GM10266 (cell line): ENCODE data around the gene CBX2.
A peak's percentile ranks its signal among the peaks of the same experiment; 100 is the strongest.

Source experiments
- DNase-seq: peaks from one replicate; pipeline ENCODE4 v3.0.0; 2012; ENCODE audit errors: extremely low spot score
- TF ChIP-seq, protein P1 (sequence below): IDR thresholded peaks from 2 replicates; pipeline ENCODE4 v1.5.1; 2012; ENCODE audit warnings: mild to moderate bottlenecking, low read depth; ENCODE audit not compliant: control insufficient read depth, insufficient read depth; ENCODE audit errors: missing control alignments

Gene CBX2

DNA sequence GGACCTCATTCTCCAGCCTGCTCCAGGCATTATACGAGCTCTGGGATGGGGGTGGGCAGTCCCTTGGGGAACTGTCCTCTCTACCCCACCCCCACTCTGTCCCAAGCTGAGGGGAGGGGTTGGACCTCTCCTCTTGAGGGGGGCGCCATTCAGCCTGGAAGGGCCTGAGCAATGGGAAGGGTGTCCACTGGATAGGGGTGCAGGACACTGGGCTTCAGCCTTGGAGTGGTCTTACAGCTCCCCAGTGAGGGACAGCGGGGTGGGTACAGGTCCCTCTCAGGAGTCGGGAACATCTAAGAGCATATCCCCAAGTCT is 28.5 kb downstream of the CBX2 start:
- DNase-seq: no peak
- TF ChIP-seq, protein P1, sequence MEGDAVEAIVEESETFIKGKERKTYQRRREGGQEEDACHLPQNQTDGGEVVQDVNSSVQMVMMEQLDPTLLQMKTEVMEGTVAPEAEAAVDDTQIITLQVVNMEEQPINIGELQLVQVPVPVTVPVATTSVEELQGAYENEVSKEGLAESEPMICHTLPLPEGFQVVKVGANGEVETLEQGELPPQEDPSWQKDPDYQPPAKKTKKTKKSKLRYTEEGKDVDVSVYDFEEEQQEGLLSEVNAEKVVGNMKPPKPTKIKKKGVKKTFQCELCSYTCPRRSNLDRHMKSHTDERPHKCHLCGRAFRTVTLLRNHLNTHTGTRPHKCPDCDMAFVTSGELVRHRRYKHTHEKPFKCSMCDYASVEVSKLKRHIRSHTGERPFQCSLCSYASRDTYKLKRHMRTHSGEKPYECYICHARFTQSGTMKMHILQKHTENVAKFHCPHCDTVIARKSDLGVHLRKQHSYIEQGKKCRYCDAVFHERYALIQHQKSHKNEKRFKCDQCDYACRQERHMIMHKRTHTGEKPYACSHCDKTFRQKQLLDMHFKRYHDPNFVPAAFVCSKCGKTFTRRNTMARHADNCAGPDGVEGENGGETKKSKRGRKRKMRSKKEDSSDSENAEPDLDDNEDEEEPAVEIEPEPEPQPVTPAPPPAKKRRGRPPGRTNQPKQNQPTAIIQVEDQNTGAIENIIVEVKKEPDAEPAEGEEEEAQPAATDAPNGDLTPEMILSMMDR: no peak

GRCh38 chr17:79806863-79807720 is 29.1 kb downstream of the CBX2 start:
- DNase-seq: no peak
- TF ChIP-seq, protein P1: no peak

DNA sequence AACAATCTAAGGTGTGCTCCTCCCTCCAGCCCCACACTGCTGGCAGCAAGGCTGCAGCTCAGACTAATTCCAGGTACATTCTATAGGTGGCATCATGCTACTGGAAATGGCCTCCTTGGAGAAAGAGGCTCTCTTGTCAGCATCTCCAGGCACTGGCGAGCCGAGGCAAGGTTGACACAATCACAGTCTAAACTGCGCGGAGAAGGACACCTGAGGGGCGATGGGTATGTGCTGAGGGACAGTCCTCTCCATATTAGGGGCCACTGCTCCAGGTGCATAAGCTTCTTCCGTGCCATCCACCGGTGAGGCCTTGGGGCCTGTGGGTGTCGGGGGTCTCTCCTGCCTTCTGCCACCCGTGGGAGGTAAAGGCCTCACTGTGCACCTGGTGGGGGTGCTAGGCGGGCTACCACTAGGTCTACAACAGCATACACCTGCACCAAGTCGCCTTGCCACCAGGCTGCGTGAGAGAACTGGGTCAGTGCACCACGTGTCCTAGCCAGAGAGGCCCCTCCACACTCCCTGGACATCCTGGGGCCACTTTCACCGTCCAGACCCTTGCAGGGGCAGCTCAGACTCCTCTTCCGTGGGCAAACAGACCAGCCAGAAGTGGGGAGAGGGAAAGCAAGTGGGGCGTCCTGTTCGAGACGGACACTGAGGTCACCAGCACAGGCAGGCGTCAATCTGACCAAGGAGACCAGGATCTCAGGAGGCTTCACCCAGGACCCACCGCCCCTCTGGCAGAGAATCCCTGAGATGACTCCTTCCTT is 31.0 kb downstream of the CBX2 start:
- DNase-seq: peak; percentile 67
- TF ChIP-seq, protein P1: peak; percentile 48

GRCh38 chr17:79809530-79810129 is 31.7 kb downstream of the CBX2 start:
- no peak for DNase-seq
- TF ChIP-seq, protein P1: no peak

DNA sequence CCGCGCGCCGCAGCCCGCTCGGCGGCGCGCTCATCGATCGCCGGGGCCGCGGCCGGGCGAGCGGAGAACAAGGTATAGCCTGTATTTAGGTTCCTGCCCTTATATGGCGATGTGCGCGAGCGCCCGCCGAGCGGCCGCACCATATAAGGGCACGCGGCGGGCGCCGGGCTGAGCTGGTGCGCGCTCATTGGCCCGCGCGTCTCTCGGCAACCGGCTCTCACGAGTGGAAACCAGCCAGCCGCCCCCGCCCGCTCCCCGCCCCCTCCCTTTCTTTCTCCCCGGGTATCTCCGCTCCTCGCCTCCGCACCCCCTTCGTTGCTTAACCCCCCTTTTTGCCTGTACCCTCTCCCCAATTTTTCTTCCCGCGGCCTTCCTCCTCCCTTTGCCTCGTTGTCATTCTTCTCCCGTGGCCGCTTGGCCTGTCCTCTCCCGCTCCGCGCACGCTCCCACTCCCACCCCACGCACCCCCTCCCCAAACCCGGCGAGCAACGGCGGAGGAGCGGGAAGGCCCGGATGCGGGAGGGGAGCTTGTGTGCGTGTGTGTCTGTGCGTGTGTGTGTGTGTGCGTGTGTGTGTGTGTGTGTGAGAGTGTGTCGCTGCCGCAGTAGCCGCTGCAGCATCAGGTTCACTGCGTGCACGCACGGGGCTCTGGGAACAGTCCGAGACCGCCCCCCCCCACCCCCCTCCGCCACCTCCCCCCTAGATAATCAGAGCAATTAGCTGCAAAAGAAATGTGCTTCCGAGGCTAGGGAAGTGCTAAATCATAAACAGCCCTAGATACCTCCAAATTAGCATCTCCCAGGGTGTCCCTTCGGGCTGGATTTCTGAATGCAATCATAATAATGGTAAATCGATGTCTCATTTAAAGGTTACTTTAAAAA is 32.4 kb downstream of the CBX2 start:
- TF ChIP-seq, protein P1: no peak
- peak; percentile 97 for DNase-seq

DNA sequence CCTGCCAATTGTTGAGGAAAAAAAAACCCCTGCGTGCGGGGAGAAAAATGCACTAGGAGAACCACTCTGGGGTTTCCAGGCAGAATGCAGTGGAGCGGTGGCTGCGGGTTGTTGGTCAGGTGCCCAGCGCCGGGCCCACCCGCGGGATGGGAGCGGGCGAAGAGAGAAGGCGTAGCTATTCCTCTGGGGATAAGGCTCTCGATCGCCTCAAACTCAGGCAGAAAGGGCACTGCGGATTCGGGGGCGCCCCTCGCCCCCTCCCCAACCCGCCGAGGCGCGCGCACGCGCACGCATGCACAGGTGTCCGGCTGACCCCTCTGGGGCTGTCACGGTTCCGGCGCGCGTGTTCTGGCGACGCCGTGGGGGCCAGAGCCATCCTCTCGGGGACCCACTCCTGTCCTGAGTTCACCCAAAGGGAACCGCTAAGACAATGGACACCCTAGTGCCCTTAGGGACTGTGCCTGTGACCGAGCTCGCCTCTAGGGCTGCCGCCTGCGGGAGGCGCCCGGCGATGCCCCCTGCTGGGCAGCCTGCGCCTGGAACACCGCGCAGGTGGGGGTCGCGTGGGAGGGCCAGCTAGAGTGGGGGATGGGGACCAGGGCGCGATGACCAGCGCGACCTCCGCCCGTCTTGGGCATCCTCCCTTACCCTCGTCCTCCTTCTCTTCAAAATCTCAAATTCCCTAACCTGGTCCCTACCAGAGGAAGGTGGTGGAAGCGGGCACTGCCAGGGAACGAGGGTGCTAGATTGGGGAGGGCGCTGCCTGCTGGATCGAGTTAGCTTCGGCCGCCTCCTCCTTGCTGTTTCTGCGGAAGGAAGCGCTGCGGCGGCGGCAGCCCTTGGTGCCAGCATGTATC is 33.3 kb downstream of the CBX2 start:
- DNase-seq: peak; percentile 82
- TF ChIP-seq, protein P1: peak; percentile 74
